ENCODE data around the gene DPYD. TPM values are rescaled to one million over a fixed set of nuclear protein-coding genes. Genes with fewer than 3 reads are reported as not detected.
A peak's percentile ranks its signal among the peaks of the same experiment; 100 is the strongest.

Gene DPYD
- polyA plus RNA-seq, 4 donors = 11.9 to 31.8 (median 26.0) TPM

DNA sequence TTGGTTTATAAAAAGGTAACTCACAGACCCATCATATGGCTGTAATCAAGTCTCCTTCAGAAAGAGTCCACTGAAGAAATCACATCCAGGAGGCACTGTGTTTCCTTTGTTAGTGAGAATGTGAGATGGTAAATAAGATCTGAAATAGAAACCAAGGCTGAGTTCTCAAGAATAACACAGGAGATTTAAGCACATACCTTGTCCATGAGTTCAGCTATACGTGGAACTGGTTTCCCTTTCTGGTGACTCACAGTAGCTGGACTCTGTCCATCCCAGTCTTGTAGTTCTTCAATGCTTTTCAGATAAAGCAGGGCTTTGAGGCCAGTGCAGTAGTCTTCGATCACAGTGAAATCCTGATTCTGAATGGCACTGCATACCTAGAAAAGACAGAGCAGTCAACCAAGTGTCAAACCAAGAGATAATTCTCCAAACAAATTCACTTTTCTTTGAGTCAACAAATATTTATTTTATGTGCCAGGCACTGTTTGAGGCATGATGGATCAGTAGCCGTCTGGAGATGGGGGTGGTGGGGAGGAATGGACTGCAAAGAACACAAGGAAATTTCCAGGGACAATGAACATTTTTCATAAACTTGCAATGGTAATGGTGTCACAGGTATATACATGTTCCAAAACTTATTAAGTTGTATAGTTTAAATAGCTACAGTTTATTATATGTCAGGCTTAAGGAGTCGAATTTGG is 727.8 kb downstream of the DPYD start:
- WGBS, 3 donors = 63 to 70% (median 68%) methylated on average over 4 of the region's 4 CpGs
- H3K4me3 ChIP-seq (ENCODE audit: low read depth in 1 of 3, low read length in 3 of 3) = no peak overlapping the region
- no peaks in the 10 kb centered on the region for H3K9me3 ChIP-seq (ENCODE audit: control insufficient read depth in 2 of 2, insufficient read depth in 1 of 2, low read depth in 1 of 2, low read length in 1 of 2)
- DNase-seq = peak; percentile 66 to 74
- FAIRE-seq = peak; percentile 51
- no peaks in the 10 kb centered on the region for H3K4me1 ChIP-seq (ENCODE audit: control insufficient read depth in 3 of 3, insufficient read depth in 2 of 3, low read depth in 1 of 3, low read length in 2 of 3)
- peak overlapping the region in 1 of 3 donors; percentile 35 for H3K27ac ChIP-seq (ENCODE audit: low read depth in 1 of 3, low read length in 2 of 3)
- H3K36me3 ChIP-seq (ENCODE audit: control insufficient read depth in 3 of 3, insufficient read depth in 2 of 3, low read depth in 1 of 3, low read length in 3 of 3) = no peaks in the 10 kb centered on the region
- H3K27me3 ChIP-seq (ENCODE audit: control insufficient read depth in 3 of 3, insufficient read depth in 3 of 3, low read length in 3 of 3) = no peaks in the 10 kb centered on the region

DNA sequence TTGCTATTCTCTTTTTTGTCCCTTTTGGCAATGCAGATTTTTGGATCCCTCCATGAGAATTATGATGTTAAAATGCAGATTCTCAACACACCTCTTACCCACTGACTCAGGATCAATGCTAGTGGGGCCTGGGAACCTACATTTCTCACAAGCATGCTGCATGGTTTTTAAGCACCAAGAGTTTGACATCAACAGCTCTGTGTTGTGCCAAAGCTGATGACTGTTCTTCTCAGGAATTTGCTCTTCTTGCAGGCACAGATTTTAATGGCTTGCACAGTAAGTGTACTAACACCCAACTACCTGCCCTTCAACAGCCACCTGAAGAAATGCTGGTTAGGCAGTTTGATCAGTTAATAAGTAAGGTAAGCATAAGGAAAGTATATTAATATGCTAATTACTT is 730.5 kb downstream of the DPYD start:
- H3K36me3 ChIP-seq (ENCODE audit: control insufficient read depth in 3 of 3, insufficient read depth in 2 of 3, low read depth in 1 of 3, low read length in 3 of 3) = no peaks in the 10 kb centered on the region
- no peaks in the 10 kb centered on the region for H3K9me3 ChIP-seq (ENCODE audit: control insufficient read depth in 2 of 2, insufficient read depth in 1 of 2, low read depth in 1 of 2, low read length in 1 of 2)
- H3K27ac ChIP-seq (ENCODE audit: low read depth in 1 of 3, low read length in 2 of 3) = no peak overlapping the region
- H3K4me1 ChIP-seq (ENCODE audit: control insufficient read depth in 3 of 3, insufficient read depth in 2 of 3, low read depth in 1 of 3, low read length in 2 of 3) = no peaks in the 10 kb centered on the region
- FAIRE-seq = no peak
- no peak overlapping the region for H3K4me3 ChIP-seq (ENCODE audit: low read depth in 1 of 3, low read length in 3 of 3)
- no peak for DNase-seq
- H3K27me3 ChIP-seq (ENCODE audit: control insufficient read depth in 3 of 3, insufficient read depth in 3 of 3, low read length in 3 of 3) = no peaks in the 10 kb centered on the region

DNA sequence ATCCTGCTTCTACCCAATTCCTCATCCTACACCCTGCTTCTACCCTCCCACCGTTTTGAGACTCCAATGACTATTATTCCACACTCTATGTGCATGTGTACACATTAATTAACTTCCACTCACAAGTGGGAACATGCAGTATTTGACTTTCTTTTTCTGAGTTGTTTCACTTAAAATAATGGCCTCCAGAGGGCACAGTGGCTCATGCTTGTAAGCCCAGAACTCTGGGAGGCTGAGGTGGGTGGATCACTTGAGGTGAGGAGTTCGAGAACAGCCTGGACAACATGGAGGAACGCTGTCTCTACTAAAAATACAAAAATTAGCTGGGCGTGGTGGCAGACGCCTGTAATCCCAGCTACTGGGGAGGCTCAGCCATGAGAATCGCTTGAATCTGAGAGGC is 734.5 kb downstream of the DPYD start:
- FAIRE-seq (no peak), DNase-seq (no peak)
- 88 to 90% (median 88%) methylated on average over 6 of the region's 6 CpGs for WGBS, 3 donors

DNA sequence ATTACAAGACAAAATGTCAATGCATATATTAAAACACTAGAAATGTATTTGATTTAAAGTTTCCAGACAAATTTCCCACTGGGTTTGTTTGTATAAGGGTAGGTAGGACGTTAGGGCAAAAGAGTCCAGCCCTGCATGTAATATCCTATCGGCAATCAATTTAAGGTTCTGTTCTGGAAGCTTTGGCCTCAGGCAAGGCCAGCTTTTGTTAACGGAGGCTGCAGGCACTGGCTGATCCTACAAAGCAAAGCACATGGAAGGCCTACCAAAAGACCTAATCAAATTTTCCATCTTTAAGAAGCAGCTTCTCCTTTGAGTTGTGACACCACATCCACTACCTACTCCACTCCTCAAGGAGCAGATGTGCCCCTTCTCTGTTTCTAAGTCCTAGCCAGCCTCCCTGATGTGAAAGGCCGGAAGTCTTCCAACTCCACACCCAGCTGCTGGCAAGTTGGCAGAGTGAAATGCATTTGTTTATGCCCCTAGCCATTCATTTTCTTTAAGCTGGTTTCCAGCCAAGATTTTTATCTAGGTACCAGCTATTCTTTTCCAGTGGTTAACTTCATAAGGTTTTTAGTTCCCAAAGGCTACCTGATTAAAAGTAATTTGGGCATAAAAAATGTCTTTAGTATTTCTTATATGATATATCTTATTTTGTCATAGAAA is 746.7 kb downstream of the DPYD start:
- no peaks in the 10 kb centered on the region for H3K9me3 ChIP-seq (ENCODE audit: control insufficient read depth in 2 of 2, insufficient read depth in 1 of 2, low read depth in 1 of 2, low read length in 1 of 2)
- H3K36me3 ChIP-seq (ENCODE audit: control insufficient read depth in 3 of 3, insufficient read depth in 2 of 3, low read depth in 1 of 3, low read length in 3 of 3) = no peaks in the 10 kb centered on the region
- H3K4me1 ChIP-seq (ENCODE audit: control insufficient read depth in 3 of 3, insufficient read depth in 2 of 3, low read depth in 1 of 3, low read length in 2 of 3) = no peaks in the 10 kb centered on the region
- WGBS, 3 donors = 77 to 84% (median 77%) methylated on average over 4 of the region's 4 CpGs
- H3K4me3 ChIP-seq (ENCODE audit: low read depth in 1 of 3, low read length in 3 of 3) = no peak overlapping the region
- FAIRE-seq = no peak
- no peaks in the 10 kb centered on the region for H3K27me3 ChIP-seq (ENCODE audit: control insufficient read depth in 3 of 3, insufficient read depth in 3 of 3, low read length in 3 of 3)
- no peak for DNase-seq
- no peak overlapping the region for H3K27ac ChIP-seq (ENCODE audit: low read depth in 1 of 3, low read length in 2 of 3)

More for the DNA sequence above, 734.5 kb downstream of the DPYD start:
- no peaks in the 10 kb centered on the region for H3K27me3 ChIP-seq (ENCODE audit: control insufficient read depth in 3 of 3, insufficient read depth in 3 of 3, low read length in 3 of 3)
- H3K9me3 ChIP-seq (ENCODE audit: control insufficient read depth in 2 of 2, insufficient read depth in 1 of 2, low read depth in 1 of 2, low read length in 1 of 2) = no peaks in the 10 kb centered on the region
- no peak overlapping the region for H3K4me3 ChIP-seq (ENCODE audit: low read depth in 1 of 3, low read length in 3 of 3)
- H3K36me3 ChIP-seq (ENCODE audit: control insufficient read depth in 3 of 3, insufficient read depth in 2 of 3, low read depth in 1 of 3, low read length in 3 of 3) = no peaks in the 10 kb centered on the region
- no peak overlapping the region for H3K27ac ChIP-seq (ENCODE audit: low read depth in 1 of 3, low read length in 2 of 3)
- H3K4me1 ChIP-seq (ENCODE audit: control insufficient read depth in 3 of 3, insufficient read depth in 2 of 3, low read depth in 1 of 3, low read length in 2 of 3) = no peaks in the 10 kb centered on the region

DNA sequence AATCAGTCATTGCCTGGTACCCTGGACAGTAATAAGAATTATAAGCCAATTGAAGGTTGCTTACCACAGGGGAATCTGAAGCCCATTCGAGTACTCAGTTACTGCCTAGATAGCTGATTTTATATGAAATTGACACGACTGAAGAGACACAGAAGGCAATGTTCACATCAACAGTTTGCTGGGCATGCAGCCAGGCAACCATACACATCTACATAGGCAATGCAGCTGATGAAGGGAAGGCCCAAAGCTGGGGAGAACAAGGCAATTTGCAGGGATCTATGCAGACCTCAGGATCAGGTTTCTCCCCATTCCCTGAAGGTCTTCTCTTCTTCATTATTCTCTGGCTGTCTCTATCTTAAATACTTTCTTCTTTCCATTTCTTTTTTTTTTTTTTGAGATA is 750.5 kb downstream of the DPYD start:
- H3K9me3 ChIP-seq (ENCODE audit: control insufficient read depth in 2 of 2, insufficient read depth in 1 of 2, low read depth in 1 of 2, low read length in 1 of 2) = no peaks in the 10 kb centered on the region
- no peaks in the 10 kb centered on the region for H3K4me1 ChIP-seq (ENCODE audit: control insufficient read depth in 3 of 3, insufficient read depth in 2 of 3, low read depth in 1 of 3, low read length in 2 of 3)
- WGBS, 3 donors = 73 to 81% (median 74%) methylated on average over 2 of the region's 2 CpGs
- DNase-seq = no peak
- no peak overlapping the region for H3K4me3 ChIP-seq (ENCODE audit: low read depth in 1 of 3, low read length in 3 of 3)
- FAIRE-seq = no peak
- H3K27ac ChIP-seq (ENCODE audit: low read depth in 1 of 3, low read length in 2 of 3) = no peak overlapping the region
- no peaks in the 10 kb centered on the region for H3K36me3 ChIP-seq (ENCODE audit: control insufficient read depth in 3 of 3, insufficient read depth in 2 of 3, low read depth in 1 of 3, low read length in 3 of 3)
- H3K27me3 ChIP-seq (ENCODE audit: control insufficient read depth in 3 of 3, insufficient read depth in 3 of 3, low read length in 3 of 3) = no peaks in the 10 kb centered on the region

DNA sequence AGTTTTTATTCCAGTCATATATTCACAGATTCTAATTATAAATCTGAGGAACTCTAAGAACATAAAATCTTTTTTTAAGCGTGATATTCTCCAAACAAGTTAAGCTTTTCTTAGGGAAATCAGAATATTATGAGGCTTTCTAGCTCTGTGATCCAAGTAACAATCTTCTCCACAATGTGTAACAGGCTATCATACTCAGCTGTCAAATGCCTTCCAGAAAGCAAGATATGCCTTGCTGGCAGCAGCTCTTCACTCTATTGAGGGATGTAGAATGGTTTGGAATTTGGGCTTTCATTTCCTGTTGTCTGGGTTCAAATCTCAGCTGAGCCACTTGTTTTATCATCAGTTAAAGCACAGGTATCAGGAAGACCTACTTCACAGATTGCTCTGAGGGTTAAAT is 752.8 kb downstream of the DPYD start:
- Histone ChIP-seq H3K9me3 (ENCODE audit: control insufficient read depth in 2 of 2, insufficient read depth in 1 of 2, low read depth in 1 of 2, low read length in 1 of 2) (peaks cover 0 to 5% of the 10 kb centered on the region in 2 donors), H3K27me3 (ENCODE audit: control insufficient read depth in 3 of 3, insufficient read depth in 3 of 3, low read length in 3 of 3) (no peaks in the 10 kb centered on the region), H3K4me1 (ENCODE audit: control insufficient read depth in 3 of 3, insufficient read depth in 2 of 3, low read depth in 1 of 3, low read length in 2 of 3) (no peaks in the 10 kb centered on the region), H3K4me3 (ENCODE audit: low read depth in 1 of 3, low read length in 3 of 3) (no peak overlapping the region), H3K36me3 (ENCODE audit: control insufficient read depth in 3 of 3, insufficient read depth in 2 of 3, low read depth in 1 of 3, low read length in 3 of 3) (no peaks in the 10 kb centered on the region), H3K27ac (ENCODE audit: low read depth in 1 of 3, low read length in 2 of 3) (no peak overlapping the region)
- DNase-seq (no peak), FAIRE-seq (no peak)
- 90 to 97% (median 93%) methylated on average over 1 of the region's 1 CpG for WGBS, 3 donors

DNA sequence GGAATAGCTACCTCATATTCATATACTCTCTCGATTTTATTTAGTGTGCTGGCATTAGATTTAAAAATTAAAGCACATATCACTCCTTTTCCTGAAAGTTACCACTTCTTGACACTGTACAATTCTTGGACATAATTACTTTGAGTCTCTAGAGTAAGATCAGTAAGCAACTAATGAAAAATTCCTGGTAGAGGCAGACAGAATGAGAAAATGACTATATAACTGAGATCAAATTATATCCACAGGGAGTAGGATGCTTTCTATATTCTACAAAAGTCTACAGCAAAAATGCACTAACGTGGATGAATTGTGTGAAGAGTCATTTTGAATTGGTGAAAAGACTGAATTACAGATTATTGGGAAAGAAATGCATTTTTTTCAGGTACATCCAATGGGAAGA is 753.6 kb downstream of the DPYD start:
- FAIRE-seq (no peak), DNase-seq (no peak)
- Histone ChIP-seq H3K36me3 (ENCODE audit: control insufficient read depth in 3 of 3, insufficient read depth in 2 of 3, low read depth in 1 of 3, low read length in 3 of 3) (no peaks in the 10 kb centered on the region), H3K4me3 (ENCODE audit: low read depth in 1 of 3, low read length in 3 of 3) (no peak overlapping the region), H3K27me3 (ENCODE audit: control insufficient read depth in 3 of 3, insufficient read depth in 3 of 3, low read length in 3 of 3) (no peaks in the 10 kb centered on the region), H3K27ac (ENCODE audit: low read depth in 1 of 3, low read length in 2 of 3) (no peak overlapping the region), H3K4me1 (ENCODE audit: control insufficient read depth in 3 of 3, insufficient read depth in 2 of 3, low read depth in 1 of 3, low read length in 2 of 3) (no peaks in the 10 kb centered on the region), H3K9me3 (ENCODE audit: control insufficient read depth in 2 of 2, insufficient read depth in 1 of 2, low read depth in 1 of 2, low read length in 1 of 2) (peaks cover 0 to 5% of the 10 kb centered on the region in 2 donors)
- 79 to 87% (median 83%) methylated on average over 2 of the region's 2 CpGs for WGBS, 3 donors

DNA sequence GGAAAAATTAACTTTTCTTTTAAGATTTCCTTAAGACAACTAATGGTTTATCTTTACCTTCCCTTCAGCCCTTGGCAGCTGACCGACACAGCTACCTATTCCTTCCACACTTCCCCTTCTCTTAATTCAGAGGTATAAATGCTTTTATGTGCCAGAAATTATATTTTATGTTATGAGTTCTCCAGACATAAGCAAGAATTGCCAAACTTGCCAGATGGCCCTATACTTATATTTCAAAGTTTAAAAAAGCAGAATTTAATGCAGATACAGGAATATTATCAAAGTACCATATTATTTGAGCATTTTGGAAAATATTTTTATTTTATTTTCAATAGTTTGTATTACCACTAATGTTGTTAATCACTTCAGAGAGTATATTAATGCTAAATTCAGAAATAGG is 754.2 kb downstream of the DPYD start:
- Histone ChIP-seq H3K4me3 (ENCODE audit: low read depth in 1 of 3, low read length in 3 of 3) (no peak overlapping the region), H3K36me3 (ENCODE audit: control insufficient read depth in 3 of 3, insufficient read depth in 2 of 3, low read depth in 1 of 3, low read length in 3 of 3) (no peaks in the 10 kb centered on the region), H3K4me1 (ENCODE audit: control insufficient read depth in 3 of 3, insufficient read depth in 2 of 3, low read depth in 1 of 3, low read length in 2 of 3) (no peaks in the 10 kb centered on the region), H3K27ac (ENCODE audit: low read depth in 1 of 3, low read length in 2 of 3) (no peak overlapping the region), H3K9me3 (ENCODE audit: control insufficient read depth in 2 of 2, insufficient read depth in 1 of 2, low read depth in 1 of 2, low read length in 1 of 2) (peaks cover 0 to 5% of the 10 kb centered on the region in 2 donors), H3K27me3 (ENCODE audit: control insufficient read depth in 3 of 3, insufficient read depth in 3 of 3, low read length in 3 of 3) (no peaks in the 10 kb centered on the region)
- 95 to 97% (median 97%) methylated on average over 1 of the region's 1 CpG for WGBS, 3 donors
- FAIRE-seq = no peak
- DNase-seq = no peak

DNA sequence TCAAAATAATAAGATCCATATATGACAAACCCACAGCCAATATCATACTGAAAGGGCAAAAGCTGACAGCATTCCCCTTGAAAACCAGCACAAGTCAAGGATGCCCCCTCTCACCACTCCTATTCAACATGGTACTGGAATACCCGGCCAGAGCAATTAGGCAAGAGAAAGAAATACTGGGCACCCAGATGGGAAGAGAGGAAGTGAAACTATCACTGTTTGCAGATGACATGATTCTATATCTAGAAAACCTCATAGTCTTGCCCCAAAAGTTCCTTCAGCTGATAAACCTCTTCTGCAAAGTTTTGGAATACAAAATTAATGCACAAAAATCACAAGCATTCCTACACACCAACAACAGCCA is 756.6 kb downstream of the DPYD start:
- no peak for FAIRE-seq
- WGBS, 3 donors = 68 to 100% (median 87%) methylated on average over 1 of the region's 1 CpG

More for the DNA sequence above, 756.6 kb downstream of the DPYD start:
- H3K4me1 ChIP-seq (ENCODE audit: control insufficient read depth in 3 of 3, insufficient read depth in 2 of 3, low read depth in 1 of 3, low read length in 2 of 3) = no peaks in the 10 kb centered on the region
- DNase-seq = no peak
- H3K27me3 ChIP-seq (ENCODE audit: control insufficient read depth in 3 of 3, insufficient read depth in 3 of 3, low read length in 3 of 3) = no peaks in the 10 kb centered on the region
- H3K36me3 ChIP-seq (ENCODE audit: control insufficient read depth in 3 of 3, insufficient read depth in 2 of 3, low read depth in 1 of 3, low read length in 3 of 3) = no peaks in the 10 kb centered on the region
- H3K4me3 ChIP-seq (ENCODE audit: low read depth in 1 of 3, low read length in 3 of 3) = no peak overlapping the region
- no peak overlapping the region for H3K27ac ChIP-seq (ENCODE audit: low read depth in 1 of 3, low read length in 2 of 3)
- H3K9me3 ChIP-seq (ENCODE audit: control insufficient read depth in 2 of 2, insufficient read depth in 1 of 2, low read depth in 1 of 2, low read length in 1 of 2) = peaks cover 0 to 5% of the 10 kb centered on the region in 2 donors
